Ascending aorta (tissue), 2 donors: ENCODE measurements around the gene RAB4B. TPM values are rescaled to one million over a fixed set of nuclear protein-coding genes. Genes with fewer than 3 reads are reported as not detected.
"Not testable (repeated sequence)": the region's sequence is repeated elsewhere in the genome, so short reads cannot be mapped to it uniquely, and the experiment has no call there.

ENCODE experiments used
- DNase-seq, 2 donors: peaks; one replicate each; pipeline ENCODE4 v3.0.0-alpha.2; 2019; ENCODE audit warnings: low spot score in 2 of 2
- H3K27ac ChIP-seq, 2 donors: fragments of 200-600 bp; sonication (generic); one replicate each; pipeline ENCODE4 v1.5.1; 2016 to 2017; ENCODE audit warnings: mild to moderate bottlenecking in 1 of 2
- H3K27me3 ChIP-seq: fragments of 200-600 bp; sonication (generic); one replicate; pipeline ENCODE4 v1.5.1; 2017
- H3K36me3 ChIP-seq, 2 donors: fragments of 200-600 bp; sonication (generic); one replicate each; pipeline ENCODE4 v1.5.1; 2016
- H3K4me1 ChIP-seq, 2 donors: fragments of 200-600 bp; sonication (generic); one replicate each; pipeline ENCODE4 v1.5.1; 2016 to 2017; ENCODE audit warnings: mild to moderate bottlenecking in 1 of 2
- H3K4me3 ChIP-seq, 2 donors: fragments of 200-600 bp; sonication (generic); one replicate each; pipeline ENCODE4 v1.5.1; 2016 to 2017; ENCODE audit warnings: mild to moderate bottlenecking in 1 of 2
- H3K9me3 ChIP-seq, 2 donors: fragments of 200-600 bp; sonication (generic); one replicate each; pipeline ENCODE4 v1.5.1; 2016
- CTCF ChIP-seq, 3 experiments: fragments of 200-600 bp in 2 of 3; fragments of 450-650 bp in 1 of 3; sonication (generic) in 2 of 3; IDR thresholded peaks; one replicate each; pipeline ENCODE4 v1.5.1; 2016 to 2019; ENCODE audit warnings: antibody characterized with exemption in 3 of 3, mild to moderate bottlenecking in 1 of 3, moderate library complexity in 1 of 3
- intact Hi-C: fragments of 100-400 bp; cut with DNase I; formaldehyde crosslinking; loops from one replicate; pipeline ENCODE4 v1.15.1; 2023
- total RNA-seq: library from RNA; depleted of rRNA; stranded (reverse); fragments of >200 nt; gene quantifications from one replicate; pipeline ENCODE4 v1.1.0, GENCODE V29; 2016

RAB4B gene
- total RNA-seq, 1 donor from 2014 or later, result 56.8 TPM

GRCh38 chr19:40778706-40779284 is 748 bp downstream of the RAB4B start:
- Histone ChIP-seq H3K9me3 (no peaks in the 10 kb centered on the region), H3K36me3 (peaks cover 1 to 9% of the 10 kb centered on the region in 2 donors), H3K27ac (peak overlapping the region; percentile 97 to 99), H3K27me3 (no peaks in the 10 kb centered on the region), H3K4me1 (peaks cover 0 to 13% of the 10 kb centered on the region in 2 donors), H3K4me3 (peak overlapping the region; percentile 81 to 91)
- DNase-seq, result no peak
- TF ChIP-seq CTCF (IDR thresholded peaks at IDR 0.05), result no peak
- intact Hi-C loops, result loop anchor here (1.0 to 10.0 kb wide), 6 partner anchors 20 to 486 kb away; partner anchors contain the start of genes ACTMAP, BLVRB, HNRNPUL1 and SPTBN4

- intact Hi-C loops, result no loop called here
Observed at GRCh38 chr19:40780582-40780981, 2.5 kb downstream of the RAB4B start.

DNA sequence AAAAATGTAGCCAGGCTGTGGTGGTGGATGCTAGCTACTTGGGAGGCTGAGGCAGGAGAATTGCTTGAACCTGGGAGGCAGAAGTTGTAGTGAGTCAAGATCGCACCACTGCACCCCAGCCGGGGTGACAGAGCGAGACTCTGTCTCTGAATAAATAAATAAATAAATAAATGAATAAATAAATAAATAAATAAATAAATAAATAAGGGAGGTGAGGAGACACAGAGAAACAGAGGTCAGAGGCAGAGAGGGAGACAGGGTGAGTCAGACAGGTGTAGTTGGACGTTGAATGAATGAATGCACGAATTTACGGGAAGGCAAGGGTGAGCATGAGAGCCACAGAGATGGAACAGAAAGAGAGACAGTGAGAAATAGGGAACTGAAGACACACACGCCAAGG is 3.1 kb downstream of the RAB4B start:
- Histone ChIP-seq H3K36me3 (peaks cover 13 to 17% of the 10 kb centered on the region in 2 donors), H3K9me3 (no peaks in the 10 kb centered on the region), H3K27me3 (no peaks in the 10 kb centered on the region), H3K4me1 (peaks cover 0 to 13% of the 10 kb centered on the region in 2 donors), H3K4me3 (no peak overlapping the region), H3K27ac (no peak overlapping the region)
- DNase-seq, result no peak
- TF ChIP-seq CTCF (IDR thresholded peaks at IDR 0.05), result no peak
- intact Hi-C loops, result no loop called here

More at GRCh38 chr19:40780582-40780981, 2.5 kb downstream of the RAB4B start:
- no peaks in the 10 kb centered on the region for H3K27me3 ChIP-seq
- H3K27ac ChIP-seq, result no peak overlapping the region
- H3K9me3 ChIP-seq, result no peaks in the 10 kb centered on the region
- peaks cover 0 to 13% of the 10 kb centered on the region in 2 donors for H3K4me1 ChIP-seq
- no peak for TF ChIP-seq CTCF (IDR thresholded peaks at IDR 0.05)
- DNase-seq, result no peak
- no peak overlapping the region for H3K4me3 ChIP-seq
- H3K36me3 ChIP-seq, result peaks cover 13 to 17% of the 10 kb centered on the region in 2 donors

GRCh38 chr19:40783711-40784110 is 5.7 kb downstream of the RAB4B start:
- no peak for DNase-seq
- Histone ChIP-seq H3K27ac (no peak overlapping the region), H3K36me3 (peaks cover 21 to 31% of the 10 kb centered on the region in 2 donors), H3K4me1 (peaks cover 0 to 6% of the 10 kb centered on the region in 2 donors), H3K9me3 (no peaks in the 10 kb centered on the region), H3K27me3 (no peaks in the 10 kb centered on the region), H3K4me3 (no peak overlapping the region)
- intact Hi-C loops, result no loop called here
- no peak for TF ChIP-seq CTCF (IDR thresholded peaks at IDR 0.05)

GRCh38 chr19:40784146-40784545 is 6.1 kb downstream of the RAB4B start:
- H3K9me3 ChIP-seq, H3K4me1 ChIP-seq, H3K27ac ChIP-seq, H3K27me3 ChIP-seq, DNase-seq, H3K4me3 ChIP-seq, intact Hi-C loops: not testable (repeated sequence)
- H3K36me3 ChIP-seq, result peaks cover 24 to 31% of the 10 kb centered on the region in 2 donors

DNA sequence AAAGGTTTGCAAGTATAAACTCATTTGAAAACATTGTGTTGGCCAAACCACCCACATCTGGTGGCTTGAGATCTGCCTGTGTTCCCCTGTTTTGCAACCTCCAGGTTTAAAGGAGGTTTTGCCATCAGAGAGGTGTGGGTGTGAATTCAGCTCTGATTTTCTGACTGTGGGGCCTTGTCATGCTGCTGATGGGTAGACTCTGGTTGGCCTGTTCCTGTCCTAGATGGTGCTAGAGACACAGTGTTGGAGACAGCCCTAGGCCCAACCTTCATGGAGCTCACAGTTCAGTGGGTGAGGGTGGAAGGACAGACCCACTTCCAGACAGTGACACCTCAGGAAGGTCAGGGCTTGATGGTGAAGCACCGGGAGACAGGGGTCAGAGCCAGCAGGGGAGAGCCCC is 7.5 kb downstream of the RAB4B start:
- H3K36me3 ChIP-seq, result peaks cover 20 to 35% of the 10 kb centered on the region in 2 donors
- no peak for DNase-seq
- no peak for TF ChIP-seq CTCF (IDR thresholded peaks at IDR 0.05)

More for the DNA sequence above, 7.5 kb downstream of the RAB4B start:
- Histone ChIP-seq H3K9me3 (no peaks in the 10 kb centered on the region), H3K4me1 (peaks cover 0 to 6% of the 10 kb centered on the region in 2 donors), H3K27ac (peak overlapping the region in 1 of 2 donors; percentile 16), H3K4me3 (no peak overlapping the region), H3K27me3 (no peaks in the 10 kb centered on the region)
- intact Hi-C loops, result no loop called here
